ACC112 (cell line): ENCODE data around the gene F12.

Experiments used
- H2AFZ ChIP-seq: fragments of 200-600 bp; sonication (generic); one replicate; pipeline ENCODE4 v1.6.0; 2017; ENCODE audit warnings: antibody characterized with exemption, low read length; ENCODE audit not compliant: unreplicated experiment
- H3K27ac ChIP-seq: fragments of 200-600 bp; sonication (generic); 2 replicates; pipeline ENCODE4 v1.5.1; 2014; ENCODE audit warnings: low read depth, mild to moderate bottlenecking, antibody characterized with exemption, low read length, moderate library complexity
- H3K27me3 ChIP-seq: fragments of 200-600 bp; sonication (generic); 2 replicates; pipeline ENCODE4 v1.6.1; 2014; ENCODE audit warnings: mild to moderate bottlenecking, antibody characterized with exemption, low read length, moderate library complexity, mixed read lengths; ENCODE audit not compliant: insufficient read depth
- H3K36me3 ChIP-seq: fragments of 200-600 bp; sonication (generic); 2 replicates; pipeline ENCODE4 v1.6.1; 2016; ENCODE audit warnings: mild to moderate bottlenecking, antibody characterized with exemption, low read length, moderate library complexity, mixed read lengths; ENCODE audit not compliant: insufficient read depth
- H3K4me1 ChIP-seq: fragments of 200-600 bp; sonication (generic); one replicate; pipeline ENCODE4 v1.6.1; 2016; ENCODE audit warnings: low read length, mixed read lengths; ENCODE audit not compliant: insufficient read depth, unreplicated experiment, control insufficient read depth
- H3K4me3 ChIP-seq: fragments of 200-600 bp; sonication (generic); 2 replicates; pipeline ENCODE4 v1.5.1; 2014; ENCODE audit warnings: mild to moderate bottlenecking, low read depth, low read length
- H3K79me2 ChIP-seq: fragments of 200-600 bp; sonication (generic); one replicate; pipeline ENCODE4 v1.6.0; 2016; ENCODE audit warnings: low read length; ENCODE audit not compliant: control insufficient read depth, unreplicated experiment, insufficient read depth

The F12 gene

GRCh38 chr5:177437623-177438022 lies 28.3 kb upstream of the F12 start:
- peaks cover 9% of the 10 kb centered on the region; the same call in 1 of the 2 replicates for H3K36me3 ChIP-seq
- no peak overlapping the region for H3K4me3 ChIP-seq
- H3K4me1 ChIP-seq, result no peaks in the 10 kb centered on the region
- no peaks in the 10 kb centered on the region for H3K27me3 ChIP-seq
- H3K27ac ChIP-seq, result no peak overlapping the region
- H3K79me2 ChIP-seq, result no peaks in the 10 kb centered on the region
- H2AFZ ChIP-seq, result no peak overlapping the region

DNA sequence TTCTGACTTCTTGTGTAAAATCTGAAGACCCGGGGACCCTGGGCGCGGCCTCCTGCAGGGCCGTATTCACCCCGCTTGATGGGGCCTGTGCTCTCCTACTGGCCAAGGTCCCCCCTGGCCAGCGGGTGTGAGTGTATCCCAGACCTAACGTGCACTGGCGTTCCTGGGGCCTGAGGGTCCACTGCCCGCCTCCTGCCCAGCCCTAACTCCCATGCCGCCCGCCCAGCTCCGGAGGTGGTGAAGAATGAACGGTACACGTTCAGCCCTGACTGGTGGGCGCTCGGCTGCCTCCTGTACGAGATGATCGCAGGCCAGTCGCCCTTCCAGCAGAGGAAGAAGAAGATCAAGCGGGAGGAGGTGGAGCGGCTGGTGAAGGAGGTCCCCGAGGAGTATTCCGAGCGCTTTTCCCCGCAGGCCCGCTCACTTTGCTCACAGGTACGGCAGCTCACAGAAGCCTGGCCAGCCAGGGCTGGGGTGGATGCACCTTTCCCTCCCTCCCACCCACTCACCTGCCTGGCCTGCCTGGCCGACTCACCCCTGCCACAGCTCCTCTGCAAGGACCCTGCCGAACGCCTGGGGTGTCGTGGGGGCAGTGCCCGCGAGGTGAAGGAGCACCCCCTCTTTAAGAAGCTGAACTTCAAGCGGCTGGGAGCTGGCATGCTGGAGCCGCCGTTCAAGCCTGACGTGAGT lies 26.6 kb upstream of the F12 start:
- no peaks in the 10 kb centered on the region for H3K27me3 ChIP-seq
- H3K79me2 ChIP-seq, result no peaks in the 10 kb centered on the region
- H3K4me3 ChIP-seq, result no peak overlapping the region
- H2AFZ ChIP-seq, result no peak overlapping the region
- H3K36me3 ChIP-seq, result peaks cover 9% of the 10 kb centered on the region; the same call in 1 of the 2 replicates
- H3K4me1 ChIP-seq, result no peaks in the 10 kb centered on the region
- H3K27ac ChIP-seq, result no peak overlapping the region

DNA sequence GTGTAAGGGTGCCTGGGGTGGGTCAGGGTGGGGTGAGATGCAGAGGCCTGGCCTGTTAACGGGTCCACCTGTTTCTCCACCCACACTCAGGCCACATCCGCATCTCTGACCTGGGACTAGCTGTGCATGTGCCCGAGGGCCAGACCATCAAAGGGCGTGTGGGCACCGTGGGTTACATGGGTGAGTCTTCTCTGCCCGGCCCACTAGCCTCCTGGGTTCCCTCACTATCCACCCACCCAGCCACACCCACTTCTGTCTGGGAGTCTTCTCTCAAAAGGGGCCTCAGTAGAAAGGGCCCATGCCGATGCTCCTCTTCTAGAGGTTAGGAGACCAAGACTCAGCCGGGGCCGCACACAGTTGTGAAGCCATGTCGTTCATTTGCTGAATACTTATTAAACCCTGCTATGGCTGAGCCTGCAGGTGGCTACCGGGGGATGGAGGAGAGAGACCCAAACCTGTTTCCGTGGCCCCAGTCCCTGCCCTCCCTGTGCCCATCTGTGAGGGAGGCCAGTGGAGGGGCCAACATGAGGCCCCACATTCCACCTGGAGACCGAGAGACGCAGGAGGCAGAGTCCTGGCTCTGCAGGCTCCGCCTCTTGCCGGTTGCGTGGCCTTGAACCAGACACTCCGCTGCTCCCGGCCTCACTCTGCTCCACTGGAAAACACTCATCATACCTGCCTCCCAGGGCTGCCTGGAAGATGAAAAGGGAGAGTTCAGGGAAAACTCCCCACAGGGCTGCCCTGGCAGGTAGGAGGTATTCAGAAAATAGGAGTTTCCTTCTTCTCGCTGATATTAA lies 25.8 kb upstream of the F12 start:
- H3K4me1 ChIP-seq, result no peaks in the 10 kb centered on the region

GRCh38 chr5:177434437-177434836 lies 25.1 kb upstream of the F12 start:
- no peaks in the 10 kb centered on the region for H3K27me3 ChIP-seq
- H3K4me1 ChIP-seq, result no peaks in the 10 kb centered on the region
- H3K79me2 ChIP-seq, result no peaks in the 10 kb centered on the region
- no peak overlapping the region for H2AFZ ChIP-seq
- H3K4me3 ChIP-seq, result no peak overlapping the region
- H3K27ac ChIP-seq, result no peak overlapping the region
- peaks cover 9% of the 10 kb centered on the region; the same call in 1 of the 2 replicates for H3K36me3 ChIP-seq

More for the DNA sequence above, 25.8 kb upstream of the F12 start:
- peaks cover 9% of the 10 kb centered on the region; the same call in 1 of the 2 replicates for H3K36me3 ChIP-seq
- no peaks in the 10 kb centered on the region for H3K27me3 ChIP-seq
- H3K79me2 ChIP-seq, result no peaks in the 10 kb centered on the region
- H3K4me3 ChIP-seq, result no peak overlapping the region
- H3K27ac ChIP-seq, result no peak overlapping the region
- H2AFZ ChIP-seq, result no peak overlapping the region

DNA sequence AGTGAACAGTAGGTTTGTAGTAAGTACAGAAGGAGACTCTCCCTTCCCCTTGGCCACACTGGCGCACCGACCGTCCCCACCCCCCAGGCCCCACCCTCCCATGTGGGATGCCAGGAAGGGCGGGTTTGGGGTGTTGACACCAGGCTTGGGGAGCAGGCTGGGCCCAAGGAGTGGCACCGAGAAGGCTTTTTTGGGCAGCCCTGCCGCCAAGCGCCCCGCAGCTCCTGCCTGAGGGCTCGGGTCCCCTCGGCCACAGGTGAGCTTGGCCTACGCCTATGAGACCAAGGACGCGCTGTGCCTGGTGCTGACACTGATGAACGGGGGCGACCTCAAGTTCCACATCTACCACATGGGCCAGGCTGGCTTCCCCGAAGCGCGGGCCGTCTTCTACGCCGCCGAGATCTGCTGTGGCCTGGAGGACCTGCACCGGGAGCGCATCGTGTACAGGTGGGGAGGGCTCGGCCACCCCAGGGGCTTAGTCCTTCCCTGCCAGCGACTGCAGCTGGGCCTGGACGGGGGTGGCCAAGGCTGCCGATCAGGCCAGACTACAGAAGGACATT lies 24.4 kb upstream of the F12 start:
- Histone ChIP-seq H2AFZ (no peak overlapping the region), H3K79me2 (peaks cover 6% of the 10 kb centered on the region), H3K4me3 (no peak overlapping the region), H3K27ac (no peak overlapping the region), H3K36me3 (peaks cover 9% of the 10 kb centered on the region; the same call in 1 of the 2 replicates), H3K27me3 (no peaks in the 10 kb centered on the region), H3K4me1 (no peaks in the 10 kb centered on the region)

GRCh38 chr5:177432839-177433657 lies 23.7 kb upstream of the F12 start:
- no peak overlapping the region for H3K4me3 ChIP-seq
- H3K4me1 ChIP-seq, result peaks cover 4% of the 10 kb centered on the region
- no peaks in the 10 kb centered on the region for H3K27me3 ChIP-seq
- H3K27ac ChIP-seq, result no peak overlapping the region
- H3K79me2 ChIP-seq, result peaks cover 13% of the 10 kb centered on the region
- H2AFZ ChIP-seq, result no peak overlapping the region
- peaks cover 9% of the 10 kb centered on the region; the same call in 1 of the 2 replicates for H3K36me3 ChIP-seq

DNA sequence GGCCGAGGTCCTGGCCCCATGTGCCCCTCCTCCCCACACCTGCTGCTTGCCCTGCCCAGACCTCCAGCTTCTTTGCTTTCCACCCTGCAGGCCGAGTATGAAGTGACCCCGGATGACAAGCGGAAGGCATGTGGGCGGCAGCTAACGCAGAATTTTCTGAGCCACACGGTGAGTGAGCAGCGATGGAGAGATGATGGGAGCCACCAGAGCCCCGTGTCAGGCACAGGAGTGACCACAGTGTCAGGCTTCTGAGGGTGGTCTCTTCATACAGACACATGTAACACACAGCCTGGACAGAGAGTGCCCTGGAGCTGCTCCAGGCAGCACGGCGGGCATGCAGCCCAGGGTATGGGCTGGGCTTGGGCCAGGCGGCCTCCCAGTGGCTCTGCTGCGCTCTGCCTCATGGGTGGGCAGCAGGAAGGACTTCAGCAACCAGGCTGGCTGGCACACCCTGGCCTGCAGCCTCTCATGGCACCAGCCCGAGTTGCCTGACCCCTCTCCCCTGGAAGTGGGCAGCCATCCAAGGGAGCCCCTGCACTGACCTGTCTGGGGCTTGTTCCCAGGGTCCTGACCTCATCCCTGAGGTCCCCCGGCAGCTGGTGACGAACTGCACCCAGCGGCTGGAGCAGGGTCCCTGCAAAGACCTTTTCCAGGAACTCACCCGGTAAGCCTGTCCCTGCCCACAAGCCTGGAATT lies 22.9 kb upstream of the F12 start:
- H3K27me3 ChIP-seq, result no peaks in the 10 kb centered on the region
- peaks cover 11% of the 10 kb centered on the region for H3K4me1 ChIP-seq
- no peak overlapping the region for H3K27ac ChIP-seq
- no peak overlapping the region for H3K4me3 ChIP-seq
- H3K79me2 ChIP-seq, result peaks cover 20% of the 10 kb centered on the region
- H2AFZ ChIP-seq, result no peak overlapping the region
- peaks cover 9% of the 10 kb centered on the region; the same call in 1 of the 2 replicates for H3K36me3 ChIP-seq

DNA sequence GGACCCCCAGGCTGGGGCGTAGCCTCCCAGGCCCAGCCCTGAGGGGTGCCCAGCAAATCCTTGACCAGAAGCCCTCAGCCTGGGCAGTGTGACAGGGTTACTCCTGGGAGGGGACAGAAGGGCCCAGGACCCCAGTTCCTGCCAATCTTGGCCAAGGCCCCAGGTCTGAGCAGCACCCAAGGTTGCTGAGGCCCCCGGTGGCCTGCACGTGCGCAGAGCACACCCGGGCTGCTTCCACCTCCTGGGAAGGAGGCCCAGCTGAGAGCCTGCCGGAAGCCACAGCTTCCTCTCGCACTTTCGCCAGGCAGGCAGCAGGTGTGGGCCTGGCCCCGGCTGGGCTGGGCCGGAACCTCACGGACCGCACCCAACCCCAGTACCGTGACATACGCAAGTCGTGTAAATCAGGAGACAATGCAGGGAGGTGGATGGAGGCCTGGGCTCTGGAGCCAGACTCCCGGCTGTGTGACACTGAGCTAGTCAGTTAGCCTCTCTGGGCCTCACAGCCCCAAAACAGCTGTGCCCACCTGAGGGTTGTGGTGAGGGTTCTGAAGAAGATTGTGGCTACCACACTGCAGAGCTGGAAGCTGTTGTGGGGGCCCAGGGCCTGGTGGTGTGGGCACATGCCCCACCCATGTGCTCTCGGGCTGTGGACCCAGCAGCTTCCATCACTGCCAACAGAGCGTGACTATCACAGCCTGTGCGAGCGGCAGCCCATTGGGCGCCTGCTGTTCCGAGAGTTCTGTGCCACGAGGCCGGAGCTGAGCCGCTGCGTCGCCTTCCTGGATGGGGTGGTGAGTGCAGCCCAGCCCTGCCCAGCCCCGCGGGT lies 22.2 kb upstream of the F12 start:
- H3K36me3 ChIP-seq, result peaks cover 9% of the 10 kb centered on the region; the same call in 1 of the 2 replicates
- peaks cover 12% of the 10 kb centered on the region for H3K4me1 ChIP-seq
- H3K27ac ChIP-seq, result no peak overlapping the region
- H3K79me2 ChIP-seq, result peaks cover 27% of the 10 kb centered on the region
- no peak overlapping the region for H3K4me3 ChIP-seq
- no peak overlapping the region for H2AFZ ChIP-seq
- no peaks in the 10 kb centered on the region for H3K27me3 ChIP-seq

GRCh38 chr5:177430972-177431316 lies 21.6 kb upstream of the F12 start:
- H3K27me3 ChIP-seq, result no peaks in the 10 kb centered on the region
- H2AFZ ChIP-seq, result no peak overlapping the region
- peaks cover 9% of the 10 kb centered on the region; the same call in 1 of the 2 replicates for H3K36me3 ChIP-seq
- H3K79me2 ChIP-seq, result peaks cover 27% of the 10 kb centered on the region
- peaks cover 12% of the 10 kb centered on the region for H3K4me1 ChIP-seq
- H3K4me3 ChIP-seq, result no peak overlapping the region
- no peak overlapping the region for H3K27ac ChIP-seq
